IMR-90 (cell line): Measurements from ENCODE around the gene RAB3IL1. TPM values are rescaled to one million over a fixed set of nuclear protein-coding genes. Genes with fewer than 3 reads are reported as not detected.

Experiments used
- ATAC-seq: fragments of 200-7000 bp; cut with Tn5 transposase; 2 replicates; pipeline ENCODE4 v1.9.1; 2020; ENCODE audit warnings: low read depth, mild to moderate bottlenecking, moderate library complexity
- BruUV-seq: library from RNA; stranded (reverse); fragments of 400-500 nt; replicated peaks from 2 replicates; lab custom pipeline; 2021; lab: Mats Ljungman, UMichigan
- CTCF ChIA-PET: fragments of 300-600 bp; formaldehyde crosslinking; extraction: SDS; loops from one replicate; lab custom pipeline; 2021; ENCODE audit warnings: antibody characterized with exemption; lab: Yijun Ruan, JAX
- POLR2A ChIA-PET: fragments of 300-600 bp; sonication (Branson Sonifier 250); formaldehyde crosslinking; loops from one replicate; lab custom pipeline; 2022; ENCODE audit warnings: antibody characterized with exemption; ENCODE audit not compliant: unreplicated experiment; lab: Charles Lee
- DNase-seq: peaks from one replicate; pipeline ENCODE4 v3.0.0; 2013
- H2AFZ ChIP-seq: replicated peaks from 2 replicates; pipeline ENCODE3; 2013; ENCODE audit warnings: low read length, mild to moderate bottlenecking; ENCODE audit not compliant: poor library complexity
- H2AK5ac ChIP-seq: 2 replicates; pipeline ENCODE4 v1.6.1; 2013; ENCODE audit warnings: low read depth, low read length, inconsistent platforms
- H2AK9ac ChIP-seq: replicated peaks from 2 replicates; pipeline ENCODE3; 2013; ENCODE audit warnings: mild to moderate bottlenecking, low read depth, low read length, moderate library complexity; ENCODE audit not compliant: poor library complexity
- H2BK120ac ChIP-seq: 2 replicates; pipeline ENCODE4 v1.6.1; 2013; ENCODE audit warnings: low read depth, low read length, inconsistent platforms
- H2BK15ac ChIP-seq: 3 replicates; pipeline ENCODE4 v1.6.1; 2013; ENCODE audit warnings: low read depth, low read length, inconsistent platforms
- H2BK20ac ChIP-seq: 2 replicates; pipeline ENCODE4 v1.6.1; 2013; ENCODE audit warnings: low read depth, mild to moderate bottlenecking, inconsistent platforms, low read length, moderate library complexity
- H2BK5ac ChIP-seq: 2 replicates; pipeline ENCODE4 v1.6.1; 2013; ENCODE audit warnings: mild to moderate bottlenecking, low read depth, low read length, inconsistent platforms; ENCODE audit not compliant: poor library complexity, severe bottlenecking
- H3K14ac ChIP-seq: replicated peaks from 2 replicates; pipeline ENCODE4 v1.6.1; 2013; ENCODE audit warnings: low read depth, low read length, inconsistent platforms
- H3K18ac ChIP-seq: 2 replicates; pipeline ENCODE4 v1.6.1; 2013; ENCODE audit warnings: low read depth, low read length, control low read depth
- H3K23ac ChIP-seq: 2 replicates; pipeline ENCODE4 v1.6.1; 2013; ENCODE audit warnings: low read depth, low read length, inconsistent platforms
- H3K27ac ChIP-seq: 2 replicates; pipeline ENCODE4 v1.5.1; 2013; ENCODE audit warnings: mild to moderate bottlenecking, control low read depth, low read length; ENCODE audit not compliant: insufficient read depth
- H3K27me3 ChIP-seq: 2 replicates; pipeline ENCODE4 v1.6.1; 2013; ENCODE audit warnings: low read length; ENCODE audit not compliant: control insufficient read depth, insufficient read depth
- H3K36me3 ChIP-seq: 2 replicates; pipeline ENCODE4 v1.6.1; 2013; ENCODE audit warnings: low read length, mixed read lengths; ENCODE audit not compliant: control insufficient read depth, insufficient read depth
- H3K4ac ChIP-seq: 2 replicates; pipeline ENCODE4 v1.6.1; 2013; ENCODE audit warnings: low read depth, low read length, inconsistent platforms
- H3K4me1 ChIP-seq: 2 replicates; pipeline ENCODE4 v1.6.1; 2013; ENCODE audit warnings: low read length, mixed read lengths; ENCODE audit not compliant: control insufficient read depth, insufficient read depth
- H3K4me2 ChIP-seq: 2 replicates; pipeline ENCODE4 v1.6.1; 2013; ENCODE audit warnings: low read depth, mild to moderate bottlenecking, control low read depth, low read length, moderate library complexity
- H3K4me3 ChIP-seq: 2 replicates; pipeline ENCODE4 v1.5.1; 2013; ENCODE audit warnings: low read depth, mild to moderate bottlenecking, control low read depth, low read length, moderate library complexity; ENCODE audit not compliant: insufficient read depth
- H3K56ac ChIP-seq: 2 replicates; pipeline ENCODE4 v1.6.1; 2013; ENCODE audit warnings: low read length, inconsistent platforms; ENCODE audit not compliant: insufficient read depth; ENCODE audit errors: extremely low read depth
- H3K79me1 ChIP-seq, 2 experiments: 2 replicates each; pipeline ENCODE4 v1.6.1; 2013; ENCODE audit warnings: low read length in 2 of 2, inconsistent platforms in 1 of 2, low read depth in 1 of 2
- H3K9ac ChIP-seq: 2 replicates; pipeline ENCODE4 v1.6.1; 2013; ENCODE audit warnings: low read depth, low read length, control low read depth
- H3K9me1 ChIP-seq: 2 replicates; pipeline ENCODE4 v1.6.1; 2013; ENCODE audit warnings: low read length, inconsistent platforms; ENCODE audit not compliant: insufficient read depth
- H3K9me3 ChIP-seq: 2 replicates; pipeline ENCODE4 v1.6.1; 2013; ENCODE audit warnings: low read length; ENCODE audit not compliant: control insufficient read depth, insufficient read depth
- H4K20me1 ChIP-seq: 2 replicates; pipeline ENCODE4 v1.6.1; 2013; ENCODE audit warnings: low read length, inconsistent platforms; ENCODE audit not compliant: insufficient read depth
- H4K5ac ChIP-seq: 2 replicates; pipeline ENCODE4 v1.6.1; 2013; ENCODE audit warnings: mild to moderate bottlenecking, low read depth, low read length, control low read depth
- H4K8ac ChIP-seq, 2 experiments: 2 replicates each; pipeline ENCODE4 v1.6.1; 2013; ENCODE audit warnings: low read depth in 2 of 2, low read length in 2 of 2, control low read depth in 1 of 2, inconsistent platforms in 1 of 2
- H4K91ac ChIP-seq: 2 replicates; pipeline ENCODE4 v1.6.1; 2013; ENCODE audit warnings: low read depth, low read length, inconsistent platforms; ENCODE audit not compliant: insufficient read depth
- SMC3 ChIP-seq: fragments of 150-350 bp; IDR thresholded peaks from 2 replicates; pipeline ENCODE4 v1.6.1; 2016; ENCODE audit warnings: low read depth, mild to moderate bottlenecking, antibody characterized with exemption, low read length, moderate library complexity
- WGBS, 2 experiments: methylation state at CpG; one replicate each; pipeline versions ENCODE4 v1.1.5 to v1.1.7; 2013; ENCODE audit warnings: missing lambda C conversion rate in 2 of 2; ENCODE audit not compliant: insufficient read length in 1 of 2; ENCODE audit errors: extremely low coverage in 2 of 2; 5-methylcytosine and 5-hydroxymethylcytosine counted together
- dilution Hi-C: fragments of 300-500 bp; cut with HindIII; formaldehyde crosslinking; loops from one replicate; pipeline ENCODE4 v1.14.3; 2018; ENCODE audit warnings: low sequenced_read_pairs; ENCODE audit not compliant: unreplicated experiment
- in situ Hi-C: fragments of 300-500 bp; cut with MboI; formaldehyde crosslinking; loops from 3 replicates; pipeline ENCODE4 v1.14.3; 2019; ENCODE audit warnings: low sequenced_read_pairs, inconsistent platforms, mixed read lengths
- intact Hi-C: fragments of 100-400 bp; cut with micrococcal nuclease; formaldehyde crosslinking; loops from 2 replicates; pipeline ENCODE4 v1.10.0; 2022
- polyA plus RNA-seq, 3 experiments: library from polyadenylated mRNA; depleted of rRNA; stranded (reverse); fragments of >200 nt; gene quantifications; 2 replicates each; pipeline ENCODE4 v1.2.3, GENCODE V29; 2012; ENCODE audit warnings: low replicate concordance in 1 of 3
- total RNA-seq: library from RNA; depleted of rRNA; stranded (reverse); fragments of >200 nt; gene quantifications from 2 replicates; pipeline ENCODE4 v1.2.3, GENCODE V29; 2012

RAB3IL1 gene
- total and polyA plus RNA-seq, 2 of the 4 experiments (the other 2 are of a cell fraction), result 0.72 to 1.9 TPM

DNA sequence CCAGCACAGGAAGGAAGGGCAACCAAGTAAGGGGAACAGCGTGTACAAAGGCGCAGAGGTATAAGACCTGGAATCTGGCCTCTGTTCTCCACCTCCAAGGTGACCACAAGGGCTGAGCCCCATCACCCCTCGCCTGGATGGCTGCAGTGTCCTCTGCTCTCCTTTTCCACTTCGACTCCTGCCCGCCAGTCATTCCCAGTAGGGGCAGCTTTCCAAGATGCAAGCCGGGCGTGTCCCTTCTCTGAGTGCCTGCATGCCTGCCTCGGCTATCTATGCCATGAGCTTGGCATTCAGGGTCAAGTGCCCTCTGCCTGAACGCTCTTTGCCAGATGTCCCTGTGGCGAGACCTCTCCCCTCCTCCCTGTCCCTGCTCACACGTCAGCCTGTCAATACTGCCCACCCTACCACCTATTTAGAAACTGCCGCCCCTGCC is 43.0 kb downstream of the RAB3IL1 start:
- Histone ChIP-seq H3K4me2 (no peak overlapping the region), H2BK120ac (no peak overlapping the region), H3K18ac (no peak overlapping the region), H3K4me3 (no peak overlapping the region), H3K27ac (no peak overlapping the region), H3K79me1 (0 out of 4 replicates have a peak, but pooled peaks cover 0 to 2% of the 10 kb centered on the region in 2 experiments), H2BK20ac (no peak overlapping the region), H2AK9ac (no peak overlapping the region), H3K9me1 (0 out of 2 replicates have a peak, but pooled peaks cover 4% of the 10 kb centered on the region), H3K4ac (no peak overlapping the region), H3K4me1 (peaks cover 2% of the 10 kb centered on the region), H3K14ac (no peak overlapping the region), H2AFZ (no peak overlapping the region), H3K23ac (no peak overlapping the region), H4K8ac (no peak overlapping the region), H4K5ac (no peak overlapping the region), H4K20me1 (no peaks in the 10 kb centered on the region; the same call in 1 of the 2 replicates), H2AK5ac (no peak overlapping the region), H2BK5ac (no peak overlapping the region), H3K36me3 (peaks cover 24% of the 10 kb centered on the region), H4K91ac (no peak overlapping the region), H3K9me3 (no peaks in the 10 kb centered on the region), H2BK15ac (no peak overlapping the region), H3K56ac (no peak overlapping the region), H3K27me3 (no peaks in the 10 kb centered on the region), H3K9ac (no peak overlapping the region)
- in situ Hi-C loops, result loop anchor here (25.0 kb wide), 1 partner anchor 438 kb away; no protein-coding TSS in a partner anchor
- no TSS peak for BruUV-seq
- POLR2A ChIA-PET, result interaction anchor here (0.6 kb wide), 1 partner anchor 232 kb away, joined by 4 read pairs; no protein-coding TSS in a partner anchor
- no peak for ATAC-seq
- no peak for TF ChIP-seq SMC3
- CTCF ChIA-PET, result interaction anchor here (0.9 kb wide), 1 partner anchor 50 kb away, joined by 3 read pairs; no protein-coding TSS in a partner anchor
- intact Hi-C loops, result loop anchor here (5.0 kb wide), 1 partner anchor 503 kb away; no protein-coding TSS in a partner anchor
- dilution Hi-C loops, result no loop called here
- WGBS, 2 experiments, result 92% methylated on average over 8 of the region's 12 CpGs; no CpG with 5 or more reads in 1 of the 2 experiments
- DNase-seq, result no peak
